GOT3 (cell line): Measurements from ENCODE around the gene VPS13D.

ENCODE experiments used
- DNase-seq: peaks from one replicate; lab custom pipeline; 2025; ENCODE audit warnings: mixed read lengths; lab: John Stamatoyannopoulos, UW

The VPS13D gene

GRCh38 chr1:12228979-12229378 is 851 bp upstream of the VPS13D start:
- DNase-seq, result no peak

GRCh38 chr1:12229386-12229834 is 420 bp upstream of the VPS13D start:
- DNase-seq, result no peak

- DNase-seq, result no peak
These were observed 882 bp downstream of the VPS13D start for GRCh38 chr1:12230549-12231275.

GRCh38 chr1:12231276-12231595 is 1.4 kb downstream of the VPS13D start:
- no peak for DNase-seq

GRCh38 chr1:12232221-12232620 is 2.4 kb downstream of the VPS13D start:
- DNase-seq, result no peak

- no peak for DNase-seq
These were observed 14.2 kb downstream of the VPS13D start for GRCh38 chr1:12244078-12244477.

- DNase-seq, result no peak
These were observed 14.8 kb downstream of the VPS13D start for GRCh38 chr1:12244585-12244984.

GRCh38 chr1:12245116-12245515 is 15.3 kb downstream of the VPS13D start:
- no peak for DNase-seq

- no peak for DNase-seq
These were observed 15.9 kb downstream of the VPS13D start for GRCh38 chr1:12245733-12246132.

- no peak for DNase-seq
These were observed 16.8 kb downstream of the VPS13D start for GRCh38 chr1:12246584-12246983.

GRCh38 chr1:12249181-12249580 is 19.4 kb downstream of the VPS13D start:
- DNase-seq, result no peak

GRCh38 chr1:12249748-12250147 is 19.9 kb downstream of the VPS13D start:
- no peak for DNase-seq

- DNase-seq, result no peak
These were observed 21.6 kb downstream of the VPS13D start for GRCh38 chr1:12251442-12251841.

- DNase-seq, result no peak
These were observed 26.1 kb downstream of the VPS13D start for GRCh38 chr1:12255913-12256312.

- DNase-seq, result no peak
These were observed 28.4 kb downstream of the VPS13D start for GRCh38 chr1:12258272-12258671.

GRCh38 chr1:12269351-12269750 is 39.5 kb downstream of the VPS13D start:
- DNase-seq, result no peak

GRCh38 chr1:12271033-12271432 is 41.2 kb downstream of the VPS13D start:
- no peak for DNase-seq

GRCh38 chr1:12272770-12273169 is 42.9 kb downstream of the VPS13D start:
- DNase-seq, result no peak

GRCh38 chr1:12275370-12275769 is 45.5 kb downstream of the VPS13D start:
- no peak for DNase-seq

GRCh38 chr1:12276225-12276624 is 46.4 kb downstream of the VPS13D start:
- no peak for DNase-seq

GRCh38 chr1:12279003-12279402 is 49.2 kb downstream of the VPS13D start:
- no peak for DNase-seq

- DNase-seq, result no peak
These were observed 50.1 kb downstream of the VPS13D start for GRCh38 chr1:12279728-12280464.

GRCh38 chr1:12282142-12282541 is 52.3 kb downstream of the VPS13D start:
- DNase-seq, result no peak

- no peak for DNase-seq
These were observed 54.7 kb downstream of the VPS13D start for GRCh38 chr1:12284486-12284885.
